Ramos (cell line): Measurements from ENCODE around the gene TMEM154.

ENCODE experiments used
- in situ Hi-C: fragments of 300-500 bp; cut with MboI; formaldehyde crosslinking; loops from one replicate; pipeline ENCODE4 v1.14.3; 2022; ENCODE audit warnings: low sequenced_read_pairs; ENCODE audit not compliant: unreplicated experiment

Gene TMEM154

DNA sequence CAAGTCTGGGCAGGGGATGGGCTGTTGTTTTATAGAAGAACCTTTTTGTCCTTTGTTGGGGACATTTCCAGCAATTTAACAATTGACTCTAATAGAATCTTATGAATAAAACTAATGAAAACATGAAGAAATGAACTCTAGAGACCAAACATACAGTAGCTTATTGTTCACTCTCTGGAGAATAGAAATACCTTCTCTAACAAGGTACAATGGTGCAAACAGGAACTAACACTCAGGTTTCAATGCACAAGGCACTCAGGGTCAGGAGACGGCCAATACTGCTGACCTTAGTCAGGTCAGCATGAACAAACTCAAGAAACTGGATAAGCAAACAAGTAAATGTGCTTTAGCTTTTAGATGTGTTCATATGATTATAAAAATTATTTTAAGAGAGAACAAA, 104.3 kb downstream of the TMEM154 start:
- in situ Hi-C loops: no loop called here

DNA sequence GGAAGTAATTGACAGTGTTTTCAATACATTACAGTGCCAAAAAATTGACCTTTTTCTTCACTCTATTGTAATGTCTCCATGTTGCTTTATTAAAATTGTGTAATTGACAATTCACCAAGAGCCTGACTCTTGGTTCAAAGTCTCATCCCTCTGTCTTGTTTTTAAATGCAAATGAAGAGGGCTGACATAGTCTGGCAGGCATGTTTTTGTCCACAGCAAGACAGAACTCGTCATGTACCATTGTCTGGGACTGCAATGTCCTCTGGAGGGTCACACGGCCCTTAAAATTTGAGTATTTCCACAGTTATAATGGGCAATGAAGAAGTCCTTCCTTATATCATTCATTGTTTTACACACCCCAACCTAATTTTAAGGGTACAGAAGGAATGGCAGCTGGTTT, 105.9 kb downstream of the TMEM154 start:
- in situ Hi-C loops: no loop called here

DNA sequence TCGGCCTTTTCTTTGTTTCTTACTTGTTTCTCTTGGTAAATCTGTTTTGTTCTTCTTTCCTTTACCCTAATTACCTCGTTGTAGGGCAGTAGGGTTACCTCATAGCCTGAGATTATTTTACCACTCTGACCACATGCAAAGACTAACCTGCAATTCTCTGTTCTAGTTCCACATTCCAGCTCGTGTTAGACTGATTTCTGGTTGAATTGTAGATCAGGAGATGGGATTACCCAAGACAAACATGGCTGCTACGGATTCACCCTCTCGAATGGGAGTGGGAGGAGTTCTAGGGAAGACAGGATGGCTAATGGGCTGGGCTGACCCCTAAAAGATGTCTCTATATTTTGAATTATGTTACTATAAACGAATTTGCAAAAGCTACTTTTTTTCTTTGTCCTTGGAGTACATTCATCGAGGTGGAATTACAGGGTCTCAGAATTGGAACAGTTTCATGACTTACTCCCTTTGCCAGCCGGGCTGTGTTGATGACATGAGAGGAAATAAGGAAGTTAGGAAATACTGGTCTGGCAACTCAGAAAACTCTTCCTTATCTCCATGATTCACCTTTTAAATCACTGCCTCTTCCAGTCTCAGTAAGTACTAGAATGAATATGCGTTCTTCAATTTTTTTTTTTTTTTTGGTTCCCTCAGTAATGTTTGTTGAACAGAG, 107.2 kb downstream of the TMEM154 start:
- in situ Hi-C loops: no loop called here

DNA sequence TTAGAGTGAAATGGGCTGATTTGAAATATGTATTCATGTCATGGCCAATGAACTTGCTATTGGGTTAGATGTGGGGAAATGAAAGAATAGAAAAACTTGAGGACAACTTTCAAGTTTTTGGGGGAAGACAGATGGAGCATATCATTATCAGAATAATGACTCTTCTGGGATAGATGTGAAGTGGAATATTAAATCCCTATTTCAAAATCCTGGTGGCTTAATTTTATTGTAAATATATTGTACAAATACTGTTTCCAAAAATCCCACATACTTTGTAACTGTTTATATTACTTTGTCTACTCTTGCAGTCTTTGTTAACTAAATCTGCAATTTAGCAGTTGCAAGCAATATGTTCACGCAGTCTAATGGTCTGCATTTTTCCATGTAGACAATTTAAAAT, 108.0 kb downstream of the TMEM154 start:
- in situ Hi-C loops: no loop called here

DNA sequence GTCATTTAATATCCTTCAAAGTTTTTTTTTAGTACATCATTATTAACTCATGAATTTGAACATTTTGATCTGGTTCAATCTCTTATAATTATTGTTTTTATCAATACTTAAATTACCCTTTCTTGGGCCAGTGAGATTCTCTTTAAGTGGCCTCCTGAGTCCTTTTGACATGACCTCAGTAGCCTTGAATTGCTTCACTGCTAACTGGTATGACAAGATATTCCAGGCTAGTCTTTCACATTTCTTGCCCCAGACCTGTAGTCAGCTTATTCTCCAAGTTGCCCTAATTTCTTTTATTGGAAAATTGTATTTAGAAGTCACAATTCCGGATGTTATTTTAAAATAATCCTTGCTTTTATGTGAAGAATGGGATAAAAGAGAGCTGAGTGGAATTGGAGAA, 108.5 kb downstream of the TMEM154 start:
- in situ Hi-C loops: no loop called here
